Tibial nerve (tissue), 4 donors: ENCODE data around the gene PWWP2B. TPM values are rescaled to one million over a fixed set of nuclear protein-coding genes. Genes with fewer than 3 reads are reported as not detected.
"Not testable (repeated sequence)": the region's sequence is repeated elsewhere in the genome, so short reads cannot be mapped to it uniquely, and the experiment has no call there.

Source experiments
- DNase-seq, 2 donors: peaks; one replicate each; pipeline ENCODE4 v3.0.0-alpha.2; 2019; ENCODE audit warnings: low spot score in 2 of 2
- H3K27ac ChIP-seq, 4 donors: fragments of 200-600 bp; sonication (generic) in 3 of 4; one replicate each; pipeline ENCODE4 v1.5.1; 2017 to 2019; ENCODE audit warnings: mild to moderate bottlenecking in 1 of 4
- H3K27me3 ChIP-seq, 2 donors: fragments of 200-600 bp; sonication (generic) in 1 of 2; one replicate each; pipeline versions ENCODE4 v1.5.1 to v1.6.0; 2017 to 2019
- H3K36me3 ChIP-seq, 3 donors: fragments of 200-600 bp; sonication (generic); one replicate each; pipeline ENCODE4 v1.5.1; 2018 to 2019
- H3K4me1 ChIP-seq, 4 donors: fragments of 200-600 bp; sonication (generic) in 3 of 4; one replicate each; pipeline ENCODE4 v1.5.1; 2017 to 2019
- H3K4me3 ChIP-seq, 4 donors: fragments of 200-600 bp; sonication (generic) in 3 of 4; one replicate each; pipeline ENCODE4 v1.5.1; 2017 to 2019; ENCODE audit warnings: mild to moderate bottlenecking in 1 of 4, moderate library complexity in 1 of 4
- H3K9me3 ChIP-seq, 4 donors: fragments of 200-600 bp; sonication (generic) in 3 of 4; one replicate each; pipeline ENCODE4 v1.5.1; 2017 to 2019
- EP300 ChIP-seq, 2 donors: sonication (generic); formaldehyde crosslinking; IDR thresholded peaks; one replicate each; pipeline ENCODE4 v1.6.1; 2017; ENCODE audit warnings: antibody characterized with exemption in 2 of 2, mild to moderate bottlenecking in 1 of 2
- POLR2A ChIP-seq, 2 donors: fragments of 450-650 bp; IDR thresholded peaks; one replicate each; pipeline ENCODE4 v1.6.1; 2017; ENCODE audit warnings: antibody characterized with exemption in 2 of 2, mild to moderate bottlenecking in 2 of 2, moderate library complexity in 2 of 2
- WGBS, 2 donors: methylation state at CpG; one replicate each; pipeline ENCODE4 v1.1.5; 2018; 5-methylcytosine and 5-hydroxymethylcytosine counted together
- total RNA-seq, 4 donors: library from RNA; depleted of rRNA; stranded (reverse); fragments of >200 nt; gene quantifications; one replicate each; pipeline ENCODE4 v1.1.0, GENCODE V29; 2016
- TF ChIP-seq, protein P1 (sequence below), 5 experiments: fragments of 200-600 bp in 3 of 5; fragments of 450-650 bp in 2 of 5; sonication (generic) in 3 of 5; IDR thresholded peaks; one replicate each; pipeline ENCODE4 v1.5.1; 2016 to 2019; ENCODE audit warnings: antibody characterized with exemption in 5 of 5, mild to moderate bottlenecking in 3 of 5, moderate library complexity in 2 of 5

The PWWP2B gene
- total RNA-seq, 4 donors from 2014 or later: 12.6 to 23.7 (median 15.1) TPM

GRCh38 chr10:132386419-132386831 is 10.6 kb upstream of the PWWP2B start:
- peaks cover 0 to 2% (median 0%) of the 10 kb centered on the region in 3 donors for H3K36me3 ChIP-seq
- 72 to 74% methylated on average over 9 of the region's 9 CpGs for WGBS, 2 donors
- H3K4me3 ChIP-seq: no peak overlapping the region
- H3K4me1 ChIP-seq: peaks cover 0 to 24% (median 10%) of the 10 kb centered on the region in 4 donors
- H3K27ac ChIP-seq: no peak overlapping the region
- H3K9me3 ChIP-seq: peaks cover 0 to 12% (median 0%) of the 10 kb centered on the region in 4 donors
- no peaks in the 10 kb centered on the region for H3K27me3 ChIP-seq
- TF ChIP-seq, protein P1, sequence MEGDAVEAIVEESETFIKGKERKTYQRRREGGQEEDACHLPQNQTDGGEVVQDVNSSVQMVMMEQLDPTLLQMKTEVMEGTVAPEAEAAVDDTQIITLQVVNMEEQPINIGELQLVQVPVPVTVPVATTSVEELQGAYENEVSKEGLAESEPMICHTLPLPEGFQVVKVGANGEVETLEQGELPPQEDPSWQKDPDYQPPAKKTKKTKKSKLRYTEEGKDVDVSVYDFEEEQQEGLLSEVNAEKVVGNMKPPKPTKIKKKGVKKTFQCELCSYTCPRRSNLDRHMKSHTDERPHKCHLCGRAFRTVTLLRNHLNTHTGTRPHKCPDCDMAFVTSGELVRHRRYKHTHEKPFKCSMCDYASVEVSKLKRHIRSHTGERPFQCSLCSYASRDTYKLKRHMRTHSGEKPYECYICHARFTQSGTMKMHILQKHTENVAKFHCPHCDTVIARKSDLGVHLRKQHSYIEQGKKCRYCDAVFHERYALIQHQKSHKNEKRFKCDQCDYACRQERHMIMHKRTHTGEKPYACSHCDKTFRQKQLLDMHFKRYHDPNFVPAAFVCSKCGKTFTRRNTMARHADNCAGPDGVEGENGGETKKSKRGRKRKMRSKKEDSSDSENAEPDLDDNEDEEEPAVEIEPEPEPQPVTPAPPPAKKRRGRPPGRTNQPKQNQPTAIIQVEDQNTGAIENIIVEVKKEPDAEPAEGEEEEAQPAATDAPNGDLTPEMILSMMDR (IDR thresholded peaks at IDR 0.05): no peak
- TF ChIP-seq EP300 (IDR thresholded peaks at IDR 0.05) (no peak), POLR2A (IDR thresholded peaks at IDR 0.05) (no peak)
- DNase-seq: no peak

DNA sequence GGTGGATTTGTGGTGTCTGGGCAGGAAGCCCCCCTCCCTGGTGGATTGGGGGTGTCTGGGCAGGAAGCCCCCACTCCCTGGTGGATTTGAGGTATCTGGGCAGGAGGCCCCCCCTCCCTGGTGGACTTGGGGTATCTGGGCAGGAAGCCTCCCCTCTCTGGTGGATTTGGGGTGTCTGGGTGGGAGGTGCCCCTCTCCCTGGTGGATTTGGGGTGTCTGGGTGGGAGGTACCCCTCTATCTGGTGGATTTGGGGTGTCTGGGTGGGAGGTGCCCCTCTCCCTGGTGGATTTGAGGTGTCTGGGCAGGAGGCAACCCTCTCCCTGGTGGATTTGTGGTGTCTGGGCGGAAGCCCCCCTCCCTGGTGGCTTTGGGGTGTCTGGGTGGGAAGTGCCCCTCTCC is 10.1 kb upstream of the PWWP2B start:
- H3K4me1 ChIP-seq: peaks cover 0 to 24% (median 10%) of the 10 kb centered on the region in 4 donors
- not testable (repeated sequence) for H3K27me3 ChIP-seq, DNase-seq, H3K4me3 ChIP-seq, H3K9me3 ChIP-seq, H3K27ac ChIP-seq, H3K36me3 ChIP-seq
- 100% methylated on average over 1 of the region's 1 CpG for WGBS, 2 donors

DNA sequence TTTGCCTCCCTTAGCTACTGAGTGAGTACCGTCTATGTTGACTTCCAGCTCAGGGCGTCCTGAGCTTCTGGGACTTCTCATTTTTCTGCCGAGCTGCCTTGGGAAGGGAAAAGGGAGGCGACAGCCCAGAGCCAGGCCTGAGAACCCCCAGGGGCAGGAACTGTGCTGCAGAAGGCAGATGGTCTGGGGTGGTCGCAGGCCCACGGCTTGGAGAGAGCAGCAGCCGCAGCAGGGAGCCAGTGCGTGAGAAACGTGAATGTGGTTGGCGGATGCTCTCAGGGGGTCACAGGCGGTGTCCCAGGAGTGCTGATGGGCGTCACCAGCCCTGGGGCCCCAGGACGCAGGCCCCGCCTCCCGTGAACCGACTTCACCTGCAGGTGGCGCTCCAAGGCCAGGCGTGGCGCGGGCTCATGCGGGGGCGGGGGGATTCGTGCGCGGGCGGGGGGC is 9.2 kb upstream of the PWWP2B start:
- H3K4me3 ChIP-seq: no peak overlapping the region
- H3K27ac ChIP-seq: peak overlapping the region in 3 of 4 donors; percentile 57 to 82 (median 62)
- no peaks in the 10 kb centered on the region for H3K9me3 ChIP-seq
- H3K36me3 ChIP-seq: no peaks in the 10 kb centered on the region
- WGBS, 2 donors: 6 to 19% methylated on average over 7 to 12 of the region's 26 CpGs
- H3K27me3 ChIP-seq: no peaks in the 10 kb centered on the region
- DNase-seq: peak in 1 of 2 donors; percentile 62
- TF ChIP-seq POLR2A (IDR thresholded peaks at IDR 0.05) (no peak), EP300 (IDR thresholded peaks at IDR 0.05) (peak in 1 of 2 donors; percentile 15)
- TF ChIP-seq, protein P1 (IDR thresholded peaks at IDR 0.05): peak; percentile 66 to 88 (median 75)
- H3K4me1 ChIP-seq: peaks cover 0 to 24% (median 10%) of the 10 kb centered on the region in 4 donors

DNA sequence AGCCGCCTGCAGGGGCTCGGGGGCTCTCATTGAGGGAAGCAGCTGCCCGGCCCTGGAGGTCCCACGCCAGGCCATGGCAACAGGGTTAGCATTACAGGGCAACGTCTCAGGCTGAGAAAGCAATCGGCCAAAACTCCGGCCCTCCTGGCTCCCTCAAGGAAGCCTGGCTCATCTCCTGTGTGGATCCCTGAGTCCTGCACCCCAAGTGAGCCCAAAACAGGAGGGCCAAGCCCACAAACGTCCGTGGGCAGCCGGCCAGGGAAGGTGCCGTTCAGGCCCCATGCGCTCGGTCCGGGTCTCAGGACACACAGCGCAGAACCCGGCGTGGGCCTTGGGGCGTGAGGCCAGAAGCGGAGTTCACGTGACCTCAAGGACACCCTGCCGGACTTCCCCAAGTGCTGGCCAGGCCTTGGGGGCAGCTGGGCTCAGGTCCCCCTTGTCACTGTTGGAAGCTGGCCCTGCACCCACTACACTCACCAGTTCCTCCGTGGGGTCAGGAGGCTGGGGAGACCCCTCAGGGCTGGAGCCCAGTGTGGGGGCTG is 8.0 kb upstream of the PWWP2B start:
- Histone ChIP-seq H3K4me3 (no peak overlapping the region), H3K36me3 (no peaks in the 10 kb centered on the region), H3K9me3 (no peaks in the 10 kb centered on the region), H3K27ac (peak overlapping the region in 1 of 4 donors; percentile 15), H3K4me1 (peaks cover 0 to 24% (median 10%) of the 10 kb centered on the region in 4 donors), H3K27me3 (no peaks in the 10 kb centered on the region)
- 7 to 30% methylated on average over 15 of the region's 22 CpGs for WGBS, 2 donors
- TF ChIP-seq EP300 (IDR thresholded peaks at IDR 0.05) (no peak), POLR2A (IDR thresholded peaks at IDR 0.05) (no peak)
- TF ChIP-seq, protein P1 (IDR thresholded peaks at IDR 0.05): no peak
- no peak for DNase-seq

DNA sequence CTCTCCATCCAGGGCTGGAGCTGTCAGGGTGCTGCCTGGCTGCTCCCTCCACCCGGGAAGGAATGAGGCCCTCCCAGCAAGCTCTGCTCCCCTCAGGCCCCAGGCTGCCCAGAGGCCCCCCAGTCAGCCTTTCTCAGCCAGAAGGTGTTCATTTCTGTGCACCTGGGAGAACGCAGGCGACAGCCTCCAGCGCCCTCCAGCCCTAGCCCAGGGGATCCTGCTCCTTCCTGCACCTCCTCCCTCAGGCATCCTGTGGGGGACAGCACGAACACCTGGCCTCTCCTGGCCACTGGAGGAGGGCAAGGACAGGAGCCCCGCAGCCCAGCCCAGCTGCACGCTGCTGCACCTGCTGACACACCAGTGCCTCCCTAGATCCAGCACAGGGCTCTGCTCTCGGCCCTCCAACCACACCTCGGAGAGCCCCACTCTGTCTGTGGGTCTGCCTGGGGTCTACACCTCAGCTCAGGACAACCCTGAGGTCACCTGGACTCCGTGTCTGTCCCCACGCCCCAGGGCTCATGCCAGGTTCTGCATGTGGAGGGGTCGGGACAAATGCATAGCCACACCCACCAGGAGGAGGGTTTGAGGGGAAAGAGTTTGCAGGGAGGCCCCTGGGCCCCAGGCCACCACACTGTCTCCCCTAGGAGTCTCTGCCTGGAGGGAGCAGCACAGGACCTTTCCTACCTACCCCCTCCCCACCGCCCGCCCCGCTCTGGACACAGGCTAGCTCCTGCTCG is 7.4 kb upstream of the PWWP2B start:
- no peaks in the 10 kb centered on the region for H3K36me3 ChIP-seq
- peak in 1 of 2 donors; percentile 12 for DNase-seq
- 65 to 66% methylated on average over 14 to 16 of the region's 16 CpGs for WGBS, 2 donors
- H3K9me3 ChIP-seq: no peaks in the 10 kb centered on the region
- H3K27me3 ChIP-seq: no peaks in the 10 kb centered on the region
- H3K4me1 ChIP-seq: peaks cover 0 to 24% (median 10%) of the 10 kb centered on the region in 4 donors
- peak overlapping the region in 1 of 4 donors; percentile 15 for H3K27ac ChIP-seq
- H3K4me3 ChIP-seq: no peak overlapping the region
- TF ChIP-seq POLR2A (IDR thresholded peaks at IDR 0.05) (no peak), EP300 (IDR thresholded peaks at IDR 0.05) (no peak)
- TF ChIP-seq, protein P1 (IDR thresholded peaks at IDR 0.05): no peak
